ENCODE results near the gene CYP4V2. TPM values are rescaled to one million over a fixed set of nuclear protein-coding genes. Genes with fewer than 3 reads are reported as not detected.
A peak's percentile ranks its signal among the peaks of the same experiment; 100 is the strongest.

Gene CYP4V2
- total RNA-seq, 1 donor from 2014 or later, result 9.0 TPM

DNA sequence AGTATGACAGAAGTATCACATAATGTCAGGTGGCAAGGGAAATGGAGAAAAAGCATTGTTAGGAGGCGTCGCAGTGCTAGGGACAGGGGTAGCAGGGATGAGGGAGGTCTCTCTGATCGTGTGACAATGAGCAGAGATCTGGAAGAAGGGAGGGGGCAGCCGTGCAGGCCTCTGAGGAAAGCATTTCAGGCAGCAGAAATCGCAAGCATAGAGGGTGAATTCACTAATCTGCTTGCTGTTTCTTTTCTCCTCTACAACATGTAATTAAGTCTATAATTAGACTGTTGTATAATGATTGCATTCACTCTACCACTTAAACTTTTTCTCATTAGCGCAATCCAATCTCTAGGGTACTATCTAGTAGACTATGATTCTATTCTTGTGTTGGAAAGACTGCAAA, 9.1 kb downstream of the CYP4V2 start:
- DNase-seq (ENCODE audit: extremely low spot score, unreplicated experiment), result no peak
- no peaks in the 10 kb centered on the region for H3K4me1 Mint-ChIP-seq (ENCODE audit: unreplicated experiment)
- H3K4me3 Mint-ChIP-seq, result no peak overlapping the region
- no peaks in the 10 kb centered on the region for H3K27me3 Mint-ChIP-seq
- H3K36me3 Mint-ChIP-seq, result peaks cover 3% of the 10 kb centered on the region
- no peak overlapping the region for H3K27ac Mint-ChIP-seq
- TF ChIP-seq, protein P1, sequence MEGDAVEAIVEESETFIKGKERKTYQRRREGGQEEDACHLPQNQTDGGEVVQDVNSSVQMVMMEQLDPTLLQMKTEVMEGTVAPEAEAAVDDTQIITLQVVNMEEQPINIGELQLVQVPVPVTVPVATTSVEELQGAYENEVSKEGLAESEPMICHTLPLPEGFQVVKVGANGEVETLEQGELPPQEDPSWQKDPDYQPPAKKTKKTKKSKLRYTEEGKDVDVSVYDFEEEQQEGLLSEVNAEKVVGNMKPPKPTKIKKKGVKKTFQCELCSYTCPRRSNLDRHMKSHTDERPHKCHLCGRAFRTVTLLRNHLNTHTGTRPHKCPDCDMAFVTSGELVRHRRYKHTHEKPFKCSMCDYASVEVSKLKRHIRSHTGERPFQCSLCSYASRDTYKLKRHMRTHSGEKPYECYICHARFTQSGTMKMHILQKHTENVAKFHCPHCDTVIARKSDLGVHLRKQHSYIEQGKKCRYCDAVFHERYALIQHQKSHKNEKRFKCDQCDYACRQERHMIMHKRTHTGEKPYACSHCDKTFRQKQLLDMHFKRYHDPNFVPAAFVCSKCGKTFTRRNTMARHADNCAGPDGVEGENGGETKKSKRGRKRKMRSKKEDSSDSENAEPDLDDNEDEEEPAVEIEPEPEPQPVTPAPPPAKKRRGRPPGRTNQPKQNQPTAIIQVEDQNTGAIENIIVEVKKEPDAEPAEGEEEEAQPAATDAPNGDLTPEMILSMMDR (conservative IDR thresholded peaks at IDR 0.05), result no peak
- H3K9me3 Mint-ChIP-seq, result no peaks in the 10 kb centered on the region

DNA sequence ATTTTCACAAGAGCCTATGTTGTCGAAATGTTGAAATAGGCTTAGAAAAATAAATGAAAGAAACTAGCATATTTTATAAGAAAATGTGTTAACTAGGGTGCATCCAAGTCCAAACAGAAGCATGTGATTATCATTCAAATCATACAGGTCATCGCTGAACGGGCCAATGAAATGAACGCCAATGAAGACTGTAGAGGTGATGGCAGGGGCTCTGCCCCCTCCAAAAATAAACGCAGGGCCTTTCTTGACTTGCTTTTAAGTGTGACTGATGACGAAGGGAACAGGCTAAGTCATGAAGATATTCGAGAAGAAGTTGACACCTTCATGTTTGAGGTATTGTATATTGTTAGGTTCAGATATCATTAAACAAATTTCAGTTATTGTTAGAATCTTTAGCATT, 9.6 kb downstream of the CYP4V2 start:
- DNase-seq (ENCODE audit: extremely low spot score, unreplicated experiment), result no peak
- H3K4me1 Mint-ChIP-seq (ENCODE audit: unreplicated experiment), result no peaks in the 10 kb centered on the region
- H3K27ac Mint-ChIP-seq, result no peak overlapping the region
- H3K27me3 Mint-ChIP-seq, result no peaks in the 10 kb centered on the region
- TF ChIP-seq, protein P1 (conservative IDR thresholded peaks at IDR 0.05), result no peak
- no peaks in the 10 kb centered on the region for H3K36me3 Mint-ChIP-seq
- no peak overlapping the region for H3K4me3 Mint-ChIP-seq
- H3K9me3 Mint-ChIP-seq, result no peaks in the 10 kb centered on the region

DNA sequence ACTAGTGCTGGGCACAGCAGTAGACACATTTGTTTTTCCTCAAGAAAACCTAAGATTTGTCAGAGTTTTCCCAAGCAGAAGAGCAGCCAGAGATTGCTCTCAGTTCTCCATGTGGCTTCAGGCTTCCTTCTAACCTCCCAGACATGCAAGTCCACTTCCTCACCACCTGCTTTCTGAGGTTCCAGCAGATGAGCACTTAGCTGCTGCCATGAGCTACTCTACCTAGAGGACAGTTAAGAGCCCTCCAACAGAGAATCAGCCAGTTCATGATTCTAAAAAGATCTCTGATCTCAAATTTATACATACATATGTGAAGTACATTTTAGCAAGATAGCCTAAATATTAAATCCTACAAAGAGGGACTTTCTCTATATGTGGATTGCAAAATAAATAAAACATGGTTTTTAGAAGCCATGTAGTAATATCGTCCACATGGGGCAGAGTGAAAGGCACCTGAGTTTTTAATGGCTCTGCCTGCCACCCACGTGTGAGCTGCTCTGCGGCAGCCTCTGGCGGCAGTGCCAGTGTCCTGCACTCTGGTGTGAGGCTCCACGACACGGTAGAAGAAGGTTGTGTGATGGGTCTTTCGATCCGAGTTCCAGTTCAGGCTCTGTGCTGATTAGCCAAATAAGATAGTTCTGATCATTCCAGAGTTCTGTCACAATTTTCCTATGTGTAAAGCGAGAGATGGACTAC, 10.3 kb downstream of the CYP4V2 start:
- H3K36me3 Mint-ChIP-seq, result no peaks in the 10 kb centered on the region
- no peaks in the 10 kb centered on the region for H3K4me1 Mint-ChIP-seq (ENCODE audit: unreplicated experiment)
- TF ChIP-seq, protein P1 (conservative IDR thresholded peaks at IDR 0.05), result peak; percentile 68
- H3K27ac Mint-ChIP-seq, result no peak overlapping the region
- H3K27me3 Mint-ChIP-seq, result no peaks in the 10 kb centered on the region
- H3K4me3 Mint-ChIP-seq, result no peak overlapping the region
- DNase-seq (ENCODE audit: extremely low spot score, unreplicated experiment), result no peak
- no peaks in the 10 kb centered on the region for H3K9me3 Mint-ChIP-seq

DNA sequence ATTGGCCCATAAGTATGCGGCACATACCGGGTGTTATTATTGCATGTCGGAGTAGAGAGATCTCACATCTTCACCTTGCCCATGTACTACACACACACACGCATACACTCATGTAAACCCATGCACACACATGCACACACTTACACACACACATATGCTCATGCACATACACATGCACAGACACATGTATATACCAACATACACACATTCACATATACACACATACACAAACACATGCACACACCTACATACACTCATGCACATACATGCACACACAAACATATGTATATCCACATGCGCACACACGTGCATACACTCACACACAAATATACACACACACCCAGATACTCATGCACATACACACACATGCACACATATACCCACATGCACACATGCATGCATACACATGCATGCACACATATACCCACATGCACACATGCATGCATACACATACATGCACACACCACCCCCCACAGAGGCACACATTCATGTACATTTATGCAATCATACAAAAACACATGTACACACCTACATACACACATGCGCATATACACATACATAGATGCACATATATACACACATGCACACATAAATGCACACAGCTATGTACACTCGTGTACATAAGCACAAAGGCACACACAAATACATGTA, 11.2 kb downstream of the CYP4V2 start:
- H3K4me3 Mint-ChIP-seq, result no peak overlapping the region
- no peaks in the 10 kb centered on the region for H3K4me1 Mint-ChIP-seq (ENCODE audit: unreplicated experiment)
- H3K9me3 Mint-ChIP-seq, result no peaks in the 10 kb centered on the region
- H3K27me3 Mint-ChIP-seq, result no peaks in the 10 kb centered on the region
- no peak for DNase-seq (ENCODE audit: extremely low spot score, unreplicated experiment)
- no peak overlapping the region for H3K27ac Mint-ChIP-seq
- TF ChIP-seq, protein P1 (conservative IDR thresholded peaks at IDR 0.05), result no peak
- H3K36me3 Mint-ChIP-seq, result no peaks in the 10 kb centered on the region

DNA sequence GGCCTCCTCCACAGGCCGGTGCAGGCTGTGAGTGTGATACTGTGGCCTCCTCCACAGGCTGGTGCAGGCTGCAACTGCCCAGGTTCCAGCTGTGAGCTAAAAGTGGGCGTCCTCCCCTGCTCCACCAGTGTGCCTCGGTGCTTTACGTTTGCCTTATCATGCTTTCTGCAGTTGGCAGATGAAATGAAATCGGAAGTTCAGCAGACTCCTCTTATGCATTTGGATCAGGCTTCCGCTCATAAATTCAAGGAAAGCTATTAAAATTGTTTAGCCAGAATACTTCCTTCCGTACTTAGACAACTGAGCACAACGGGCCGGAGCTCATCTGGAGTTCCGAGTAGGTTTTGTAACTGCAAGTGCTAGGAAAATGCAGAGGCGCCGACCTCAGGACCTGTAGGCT, 12.0 kb downstream of the CYP4V2 start:
- no peaks in the 10 kb centered on the region for H3K9me3 Mint-ChIP-seq
- no peaks in the 10 kb centered on the region for H3K27me3 Mint-ChIP-seq
- H3K36me3 Mint-ChIP-seq, result no peaks in the 10 kb centered on the region
- H3K4me3 Mint-ChIP-seq, result no peak overlapping the region
- no peak for DNase-seq (ENCODE audit: extremely low spot score, unreplicated experiment)
- H3K27ac Mint-ChIP-seq, result no peak overlapping the region
- H3K4me1 Mint-ChIP-seq (ENCODE audit: unreplicated experiment), result no peaks in the 10 kb centered on the region
- TF ChIP-seq, protein P1 (conservative IDR thresholded peaks at IDR 0.05), result no peak

All from type B pancreatic cell (in vitro differentiated cells).